Mesodermal cell (in vitro differentiated cells): Measurements from ENCODE around the gene AGBL4.

Experiments
- H3K27ac ChIP-seq: 2 replicates; pipeline ENCODE4 v1.7.0; 2013; ENCODE audit warnings: mild to moderate bottlenecking, low read depth, low read length, moderate library complexity; ENCODE audit not compliant: severe bottlenecking
- H3K36me3 ChIP-seq: 2 replicates; pipeline ENCODE4 v1.7.1; 2013; ENCODE audit warnings: mild to moderate bottlenecking, low read length, moderate library complexity; ENCODE audit not compliant: control insufficient read depth, insufficient read depth
- H3K4me1 ChIP-seq: one replicate; pipeline ENCODE4 v1.7.1; 2013; ENCODE audit warnings: mild to moderate bottlenecking, low read length; ENCODE audit not compliant: insufficient read depth, control insufficient read depth, poor library complexity, severe bottlenecking
- H3K4me3 ChIP-seq: 2 replicates; pipeline ENCODE4 v1.7.0; 2013; ENCODE audit warnings: low read length, control low read depth, mild to moderate bottlenecking; ENCODE audit not compliant: insufficient read depth, poor library complexity, severe bottlenecking; ENCODE audit errors: extremely low read depth
- H3K9me3 ChIP-seq: 2 replicates; pipeline ENCODE4 v1.7.1; 2013; ENCODE audit warnings: mild to moderate bottlenecking, low read length, moderate library complexity; ENCODE audit not compliant: control insufficient read depth
- WGBS, 2 experiments: methylation state at CpG; one replicate each; pipeline ENCODE4 v1.1.5; 2013; ENCODE audit warnings: missing lambda C conversion rate in 2 of 2; ENCODE audit not compliant: insufficient coverage in 2 of 2; 5-methylcytosine and 5-hydroxymethylcytosine counted together

The AGBL4 gene

GRCh38 chr1:48677306-48678287 is 1346.2 kb downstream of the AGBL4 start:
- H3K27ac ChIP-seq, result no peak overlapping the region
- 69 to 75% methylated on average over 16 to 18 of the region's 22 CpGs for WGBS, 2 experiments
- H3K9me3 ChIP-seq, result no peaks in the 10 kb centered on the region
- H3K4me3 ChIP-seq, result no peak overlapping the region
- peaks cover 4% of the 10 kb centered on the region for H3K4me1 ChIP-seq
- H3K36me3 ChIP-seq, result no peaks in the 10 kb centered on the region

GRCh38 chr1:48676822-48677221 is 1346.9 kb downstream of the AGBL4 start:
- Histone ChIP-seq H3K9me3 (no peaks in the 10 kb centered on the region), H3K36me3 (no peaks in the 10 kb centered on the region), H3K4me1 (peaks cover 4% of the 10 kb centered on the region), H3K27ac (no peak overlapping the region), H3K4me3 (no peak overlapping the region)
- WGBS, 2 experiments, result 83% methylated on average over 2 of the region's 2 CpGs; no CpG with 5 or more reads in 1 of the 2 experiments

- Histone ChIP-seq H3K36me3 (no peaks in the 10 kb centered on the region), H3K4me1 (peaks cover 4% of the 10 kb centered on the region), H3K27ac (no peak overlapping the region), H3K9me3 (no peaks in the 10 kb centered on the region), H3K4me3 (no peak overlapping the region)
- 91 to 94% methylated on average over 4 to 6 of the region's 7 CpGs for WGBS, 2 experiments
Measured at GRCh38 chr1:48676376-48676775, 1347.4 kb downstream of the AGBL4 start.

- Histone ChIP-seq H3K36me3 (no peaks in the 10 kb centered on the region), H3K4me3 (no peak overlapping the region), H3K9me3 (no peaks in the 10 kb centered on the region), H3K4me1 (peaks cover 4% of the 10 kb centered on the region), H3K27ac (no peak overlapping the region)
- 67 to 89% methylated on average over 2 of the region's 3 CpGs for WGBS, 2 experiments
Measured at GRCh38 chr1:48675251-48675650, 1348.5 kb downstream of the AGBL4 start.

- Histone ChIP-seq H3K27ac (no peak overlapping the region), H3K9me3 (no peaks in the 10 kb centered on the region), H3K4me1 (peaks cover 4% of the 10 kb centered on the region), H3K4me3 (no peak overlapping the region), H3K36me3 (no peaks in the 10 kb centered on the region)
- 43 to 75% methylated on average over 1 of the region's 2 CpGs for WGBS, 2 experiments
Measured at GRCh38 chr1:48674641-48675040, 1349.1 kb downstream of the AGBL4 start.

GRCh38 chr1:48673332-48674105 is 1350.2 kb downstream of the AGBL4 start:
- WGBS, 2 experiments, result 50 to 67% methylated on average over 4 to 10 of the region's 12 CpGs
- Histone ChIP-seq H3K9me3 (no peaks in the 10 kb centered on the region), H3K36me3 (no peaks in the 10 kb centered on the region), H3K4me3 (no peak overlapping the region), H3K27ac (no peak overlapping the region), H3K4me1 (peaks cover 4% of the 10 kb centered on the region)

GRCh38 chr1:48671578-48671977 is 1352.2 kb downstream of the AGBL4 start:
- Histone ChIP-seq H3K4me1 (peaks cover 4% of the 10 kb centered on the region), H3K4me3 (no peak overlapping the region), H3K36me3 (no peaks in the 10 kb centered on the region), H3K9me3 (no peaks in the 10 kb centered on the region), H3K27ac (no peak overlapping the region)
- WGBS, 2 experiments, result no CpG with 5 or more reads among the region's 1 CpG

- H3K36me3 ChIP-seq, result no peaks in the 10 kb centered on the region
- peaks cover 4% of the 10 kb centered on the region for H3K4me1 ChIP-seq
- H3K9me3 ChIP-seq, result no peaks in the 10 kb centered on the region
- WGBS, 2 experiments, result 82 to 86% methylated on average over 3 to 4 of the region's 5 CpGs
- no peak overlapping the region for H3K4me3 ChIP-seq
- H3K27ac ChIP-seq, result no peak overlapping the region
Measured at GRCh38 chr1:48670234-48671020, 1353.3 kb downstream of the AGBL4 start.

GRCh38 chr1:48668339-48668738 is 1355.4 kb downstream of the AGBL4 start:
- Histone ChIP-seq H3K9me3 (no peaks in the 10 kb centered on the region), H3K4me1 (no peaks in the 10 kb centered on the region), H3K27ac (no peak overlapping the region), H3K4me3 (no peak overlapping the region), H3K36me3 (no peaks in the 10 kb centered on the region)
- 86 to 94% methylated on average over 1 to 2 of the region's 2 CpGs for WGBS, 2 experiments

GRCh38 chr1:48667782-48668181 is 1356.0 kb downstream of the AGBL4 start:
- WGBS, 2 experiments, result no CpG with 5 or more reads among the region's 1 CpG
- Histone ChIP-seq H3K27ac (no peak overlapping the region), H3K9me3 (no peaks in the 10 kb centered on the region), H3K4me3 (no peak overlapping the region), H3K4me1 (no peaks in the 10 kb centered on the region), H3K36me3 (no peaks in the 10 kb centered on the region)
